DND-41 (cell line): ENCODE results near the gene CYB5R3.

Source experiments
- ATAC-seq: fragments of 200-7000 bp; cut with Tn5 transposase; 3 replicates; pipeline ENCODE4 v1.9.1; 2021; ENCODE audit warnings: low read depth; ENCODE audit not compliant: insufficient read depth
- DNase-seq: peaks from one replicate; pipeline ENCODE4 v3.0.0-alpha.2; 2020
- H2AFZ ChIP-seq: 2 replicates; pipeline ENCODE4 v1.6.0; 2012; ENCODE audit warnings: low read depth, low read length
- H3K27ac ChIP-seq: 2 replicates; pipeline ENCODE4 v1.5.1; 2012; ENCODE audit warnings: low read length, inconsistent platforms
- H3K27me3 ChIP-seq: fragments of 200-600 bp; sonication (generic); 2 replicates; pipeline ENCODE4 v1.6.0; 2012; ENCODE audit warnings: low read length, mild to moderate bottlenecking, inconsistent platforms; ENCODE audit not compliant: insufficient read depth, poor library complexity
- H3K36me3 ChIP-seq: 2 replicates; pipeline ENCODE4 v1.5.1; 2012; ENCODE audit warnings: low read length, inconsistent platforms; ENCODE audit not compliant: insufficient read depth
- H3K4me1 ChIP-seq: 2 replicates; pipeline ENCODE4 v1.5.1; 2012; ENCODE audit warnings: mild to moderate bottlenecking, low read length; ENCODE audit not compliant: insufficient read depth
- H3K4me2 ChIP-seq: 2 replicates; pipeline ENCODE4 v1.6.0; 2012; ENCODE audit warnings: mild to moderate bottlenecking, moderate library complexity, low read length, inconsistent platforms; ENCODE audit not compliant: insufficient read depth
- H3K4me3 ChIP-seq, 2 experiments: fragments of 200-600 bp in 1 of 2; shearing (Covaris generic) in 1 of 2; 2 replicates each; pipeline ENCODE4 v1.5.1; 2012 to 2016; ENCODE audit warnings: inconsistent platforms in 2 of 2, low read length in 2 of 2, mild to moderate bottlenecking in 2 of 2, low read depth in 1 of 2, moderate library complexity in 1 of 2
- H3K79me2 ChIP-seq: 2 replicates; pipeline ENCODE4 v1.6.0; 2012; ENCODE audit warnings: low read length, inconsistent platforms; ENCODE audit not compliant: insufficient read depth
- H3K9ac ChIP-seq: 2 replicates; pipeline ENCODE4 v1.6.0; 2012; ENCODE audit warnings: low read depth, mild to moderate bottlenecking, inconsistent platforms, low read length, moderate library complexity
- H3K9me3 ChIP-seq: 2 replicates; pipeline ENCODE4 v1.5.1; 2012; ENCODE audit warnings: low read length, moderate library complexity, mild to moderate bottlenecking, inconsistent platforms; ENCODE audit not compliant: insufficient read depth, severe bottlenecking
- H4K20me1 ChIP-seq: 2 replicates; pipeline ENCODE4 v1.6.0; 2012; ENCODE audit warnings: low read length; ENCODE audit not compliant: insufficient read depth
- EZH2 ChIP-seq: IDR thresholded peaks from 3 replicates; pipeline ENCODE4 v1.6.1; 2012; ENCODE audit warnings: borderline replicate concordance, low read depth, mild to moderate bottlenecking, moderate library complexity, low read length, inconsistent platforms; ENCODE audit not compliant: severe bottlenecking
- TF ChIP-seq, protein P1 (sequence below): IDR thresholded peaks from 2 replicates; pipeline ENCODE4 v1.5.1; 2012; ENCODE audit warnings: borderline replicate concordance, low read length, moderate library complexity, mild to moderate bottlenecking; ENCODE audit not compliant: poor library complexity, severe bottlenecking; ENCODE audit errors: extremely low read depth

The CYB5R3 gene

DNA sequence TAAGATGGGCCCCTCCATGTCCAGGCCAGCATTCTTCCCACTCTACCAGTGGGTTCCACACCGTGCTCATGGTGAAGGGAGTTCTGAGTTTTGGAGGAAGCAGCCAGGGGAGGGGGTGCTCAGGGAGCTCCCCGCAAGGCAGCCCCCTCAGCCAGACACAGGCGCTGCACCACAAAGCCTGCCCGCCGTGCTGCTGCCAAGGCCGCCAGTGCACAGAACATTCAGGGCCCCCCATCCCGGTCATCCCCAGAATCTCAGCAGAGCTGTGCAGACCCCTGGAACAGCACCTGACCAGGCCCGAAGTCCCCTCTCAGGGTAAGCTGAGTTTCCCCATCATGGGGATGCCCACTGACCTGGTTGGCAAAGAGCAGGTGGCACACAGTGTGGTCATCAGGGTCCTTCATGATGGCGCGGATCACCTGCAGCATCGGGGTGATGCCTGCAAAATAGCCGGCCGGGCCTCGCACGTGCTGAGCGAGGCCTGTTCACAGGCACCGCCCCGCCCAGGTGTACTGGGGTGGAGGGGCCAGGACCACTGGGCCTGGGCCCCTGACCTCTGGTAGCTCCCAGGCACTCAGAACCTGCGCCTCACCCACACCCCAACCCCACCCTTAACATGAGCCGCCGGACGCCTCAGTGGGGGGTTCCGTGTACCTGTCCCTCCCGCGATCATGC is 22.1 kb downstream of the CYB5R3 start:
- Histone ChIP-seq H2AFZ (no peak overlapping the region), H3K9me3 (no peaks in the 10 kb centered on the region), H3K27ac (no peak overlapping the region), H3K27me3 (no peaks in the 10 kb centered on the region), H3K4me3 (no peak overlapping the region), H3K36me3 (peaks cover 88% of the 10 kb centered on the region), H3K4me2 (no peak overlapping the region), H3K79me2 (no peaks in the 10 kb centered on the region), H3K9ac (no peak overlapping the region), H4K20me1 (peaks cover 18% of the 10 kb centered on the region), H3K4me1 (no peaks in the 10 kb centered on the region)
- ATAC-seq (no peak), DNase-seq (no peak)
- TF ChIP-seq, protein P1, sequence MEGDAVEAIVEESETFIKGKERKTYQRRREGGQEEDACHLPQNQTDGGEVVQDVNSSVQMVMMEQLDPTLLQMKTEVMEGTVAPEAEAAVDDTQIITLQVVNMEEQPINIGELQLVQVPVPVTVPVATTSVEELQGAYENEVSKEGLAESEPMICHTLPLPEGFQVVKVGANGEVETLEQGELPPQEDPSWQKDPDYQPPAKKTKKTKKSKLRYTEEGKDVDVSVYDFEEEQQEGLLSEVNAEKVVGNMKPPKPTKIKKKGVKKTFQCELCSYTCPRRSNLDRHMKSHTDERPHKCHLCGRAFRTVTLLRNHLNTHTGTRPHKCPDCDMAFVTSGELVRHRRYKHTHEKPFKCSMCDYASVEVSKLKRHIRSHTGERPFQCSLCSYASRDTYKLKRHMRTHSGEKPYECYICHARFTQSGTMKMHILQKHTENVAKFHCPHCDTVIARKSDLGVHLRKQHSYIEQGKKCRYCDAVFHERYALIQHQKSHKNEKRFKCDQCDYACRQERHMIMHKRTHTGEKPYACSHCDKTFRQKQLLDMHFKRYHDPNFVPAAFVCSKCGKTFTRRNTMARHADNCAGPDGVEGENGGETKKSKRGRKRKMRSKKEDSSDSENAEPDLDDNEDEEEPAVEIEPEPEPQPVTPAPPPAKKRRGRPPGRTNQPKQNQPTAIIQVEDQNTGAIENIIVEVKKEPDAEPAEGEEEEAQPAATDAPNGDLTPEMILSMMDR, result no peak
- TF ChIP-seq EZH2, result no peak

- DNase-seq (no peak), ATAC-seq (no peak)
- no peak overlapping the region for H2AFZ ChIP-seq
- H3K9ac ChIP-seq, result no peak overlapping the region
- TF ChIP-seq EZH2, result no peak
- TF ChIP-seq, protein P1, result no peak
- no peak overlapping the region for H3K4me3 ChIP-seq
- no peaks in the 10 kb centered on the region for H3K27me3 ChIP-seq
- peaks cover 15% of the 10 kb centered on the region for H4K20me1 ChIP-seq
- H3K79me2 ChIP-seq, result no peaks in the 10 kb centered on the region
- 0 out of 2 replicates have a peak overlapping the region, but pooled peaks have one; percentile 13 for H3K27ac ChIP-seq
- peaks cover 82% of the 10 kb centered on the region for H3K36me3 ChIP-seq
- H3K4me2 ChIP-seq, result no peak overlapping the region
- no peaks in the 10 kb centered on the region for H3K9me3 ChIP-seq
- no peaks in the 10 kb centered on the region for H3K4me1 ChIP-seq
Measured at GRCh38 chr22:42626431-42626830, 22.8 kb downstream of the CYB5R3 start.

GRCh38 chr22:42625416-42625815 is 23.8 kb downstream of the CYB5R3 start:
- Histone ChIP-seq H3K27ac (no peak overlapping the region), H3K4me2 (no peak overlapping the region), H3K9ac (no peak overlapping the region), H4K20me1 (0 out of 2 replicates have a peak, but pooled peaks cover 11% of the 10 kb centered on the region), H3K27me3 (no peaks in the 10 kb centered on the region), H3K9me3 (no peaks in the 10 kb centered on the region), H3K79me2 (no peaks in the 10 kb centered on the region), H3K4me3 (no peak overlapping the region), H2AFZ (no peak overlapping the region), H3K4me1 (no peaks in the 10 kb centered on the region), H3K36me3 (peaks cover 76% of the 10 kb centered on the region)
- no peak for DNase-seq
- TF ChIP-seq EZH2, result no peak
- TF ChIP-seq, protein P1, result no peak
- no peak for ATAC-seq
